Stimulated activated CD8-positive, alpha-beta memory T cell treated with anti-CD3 and anti-CD28 coated beads, Interleukin-7, amount 100 ng/mL, for 24 hours (primary cell): ENCODE results near the gene KDM4D.
"Not testable (repeated sequence)": the region's sequence is repeated elsewhere in the genome, so short reads cannot be mapped to it uniquely, and the experiment has no call there.

Experiments
- DNase-seq: peaks from one replicate; pipeline ENCODE4 v3.0.0-alpha.2; 2020; ENCODE audit warnings: low read depth

The KDM4D gene

GRCh38 chr11:95035316-95035715 lies 61.8 kb downstream of the KDM4D start:
- DNase-seq = no peak

- DNase-seq = not testable (repeated sequence)
Measured at GRCh38 chr11:95037356-95038035, 64.0 kb downstream of the KDM4D start.

- no peak for DNase-seq
Measured at GRCh38 chr11:95042239-95042638, 68.7 kb downstream of the KDM4D start.

- no peak for DNase-seq
Measured at GRCh38 chr11:95042906-95043305, 69.4 kb downstream of the KDM4D start.

- DNase-seq = no peak
Measured at GRCh38 chr11:95044010-95044409, 70.5 kb downstream of the KDM4D start.

GRCh38 chr11:95045812-95046211 lies 72.3 kb downstream of the KDM4D start:
- DNase-seq = no peak
